Measurements from ENCODE around the gene FOXJ1. TPM values are rescaled to one million over a fixed set of nuclear protein-coding genes. Genes with fewer than 3 reads are reported as not detected.

FOXJ1 gene
- total and polyA plus RNA-seq, 2 of the 8 experiments (the other 6 are each of a cell fraction or from before 2014, with no cell fraction given) = 4.7 to 5.4 TPM

- H4K5ac ChIP-seq (ENCODE audit: insufficient read length, low read depth, low read length) = no peak overlapping the region
- H2AFZ ChIP-seq (ENCODE audit: low read length) = no peak overlapping the region
- no peaks in the 10 kb centered on the region for H4K20me1 ChIP-seq (replicated peaks in 1 of 2; ENCODE audit: control insufficient read depth in 1 of 2, insufficient read depth in 2 of 2, low read length in 2 of 2)
- H3K23ac ChIP-seq (ENCODE audit: insufficient read length) = no peak overlapping the region
- no peak overlapping the region for H3K18ac ChIP-seq (ENCODE audit: extremely low read depth, low read length)
- H2BK15ac ChIP-seq (ENCODE audit: low read length) = 0 out of 2 replicates have a peak overlapping the region, but pooled peaks have one; percentile 88
- H2BK12ac ChIP-seq (ENCODE audit: low read depth, low read length) = peak overlapping the region; percentile 79; the same call in 1 of the 2 replicates
- FAIRE-seq = no peak
- H2BK5ac ChIP-seq (ENCODE audit: low read depth, low read length) = peak overlapping the region; percentile 47; the same call in 1 of the 2 replicates
- no peak overlapping the region for H2BK120ac ChIP-seq (replicated peaks; ENCODE audit: low read depth, low read length)
- H4K91ac ChIP-seq (replicated peaks; ENCODE audit: insufficient read length, low read length) = no peak overlapping the region
- 73% methylated on average over 5 of the region's 5 CpGs; no CpG with 5 or more reads in 1 of the 2 experiments for whole genome bisulfite sequencing, 2 experiments (ENCODE audit: extremely low coverage in 1 of 2, insufficient coverage in 1 of 2, insufficient read length in 1 of 2, insufficient replicate concordance in 2 of 2, low coverage in 1 of 2, low lambda C conversion rate in 2 of 2, missing lambda C conversion rate in 1 of 2)
- H3K4ac ChIP-seq (replicated peaks; ENCODE audit: insufficient read length, low read depth, low read length) = no peak overlapping the region
- CTCF ChIA-PET (ENCODE audit: partially characterized antibody) = interaction anchor here (0.8 to 41.5 kb wide), 18 partner anchors 11 to 331 kb away, joined by 3 to 778 read pairs (median 6); partner anchors contain the start of genes FOXJ1, GALR2 and QRICH2
- no peak overlapping the region; a peak in 2 of 7 replicates for H3K9ac ChIP-seq (replicated peaks in 1 of 4; ENCODE audit: extremely low read depth in 1 of 4, low read depth in 3 of 4, low read length in 3 of 4)
- no peaks in the 10 kb centered on the region for H3K79me1 ChIP-seq (ENCODE audit: low read depth, low read length)
- H3K14ac ChIP-seq (ENCODE audit: insufficient read length) = no peak overlapping the region
- H3K4me3 ChIP-seq (ENCODE audit: extremely low read depth in 1 of 4, insufficient read depth in 2 of 4, low read depth in 3 of 4, low read length in 4 of 4) = peak overlapping the region in 3 of 4 experiments; percentile 5 to 48 (median 19); a peak in 2 of 8 replicates
- no peaks in the 10 kb centered on the region for H3K9me3 ChIP-seq (ENCODE audit: insufficient read depth in 2 of 2, low read depth in 1 of 2, low read length in 1 of 2)
- H3K56ac ChIP-seq (replicated peaks; ENCODE audit: insufficient read length, low read depth, low read length) = no peak overlapping the region
- no peak overlapping the region for H2AK5ac ChIP-seq (ENCODE audit: low read depth, low read length)
- no peak overlapping the region for H3K27ac ChIP-seq (ENCODE audit: low read depth, low read length)
- no peak for DNase-seq (ENCODE audit: low read depth in 1 of 2, low spot score in 2 of 2)
- POLR2A ChIA-PET (ENCODE audit: partially characterized antibody) = interaction anchor here (0.8 to 5.4 kb wide), 5 partner anchors 14 to 329 kb away, joined by 3 to 70 read pairs (median 5); partner anchors contain the start of genes EXOC7 and FOXJ1
- H3K23me2 ChIP-seq (ENCODE audit: low read depth, low read length) = peaks cover 2% of the 10 kb centered on the region; the same call in 1 of the 2 replicates
- peaks cover 0 to 13% (median 7%) of the 10 kb centered on the region in 4 experiments; a peak in 4 of 7 replicates for H3K27me3 ChIP-seq (replicated peaks in 1 of 4; ENCODE audit: control insufficient read depth in 3 of 4, extremely low read depth in 1 of 4, insufficient read depth in 3 of 4, low read length in 3 of 4)
- H3K4me2 ChIP-seq (ENCODE audit: insufficient read depth in 1 of 2, low read depth in 2 of 2, low read length in 2 of 2) = peak overlapping the region; percentile 5 to 53; a peak in 3 of 4 replicates
- peaks cover 7 to 32% (median 19%) of the 10 kb centered on the region in 4 experiments for H3K4me1 ChIP-seq (replicated peaks in 1 of 4; ENCODE audit: control insufficient read depth in 3 of 4, insufficient read depth in 4 of 4, low read length in 3 of 4)
- H2BK20ac ChIP-seq (ENCODE audit: low read length) = peak overlapping the region; percentile 8; the same call in 1 of the 2 replicates
- no peak overlapping the region for H4K8ac ChIP-seq (ENCODE audit: extremely low read depth, insufficient read depth, low read length)
- no peaks in the 10 kb centered on the region for H3K79me2 ChIP-seq (ENCODE audit: control insufficient read depth in 1 of 2, insufficient read depth in 2 of 2, low read length in 2 of 2)
- no peaks in the 10 kb centered on the region for H3K36me3 ChIP-seq (ENCODE audit: control insufficient read depth in 2 of 4, insufficient read depth in 4 of 4, low read length in 3 of 4)
- TF ChIP-seq CEBPB (IDR thresholded peaks at IDR 0.05; ENCODE audit: low read depth, low read length) (no peak), SRF (IDR thresholded peaks at IDR 0.05; ENCODE audit: low read depth, low read length) (no peak), TAF1 (IDR thresholded peaks at IDR 0.05; ENCODE audit: low read depth, low read length) (no peak), KDM1A (IDR thresholded peaks at IDR 0.05; ENCODE audit: borderline replicate concordance, low read length) (no peak), NANOG (IDR thresholded peaks at IDR 0.05; ENCODE audit: insufficient read depth, low read depth, low read length, poor library complexity, severe bottlenecking) (no peak), YY1 (IDR thresholded peaks at IDR 0.05; ENCODE audit: low read depth, low read length) (no peak), RXRA (IDR thresholded peaks at IDR 0.05; ENCODE audit: insufficient read depth, low read depth, low read length) (no peak), RNF2 (IDR thresholded peaks at IDR 0.05; ENCODE audit: borderline replicate concordance, low read depth, low read length, missing control alignments, poor library complexity, severe bottlenecking) (no peak), POU5F1 (IDR thresholded peaks at IDR 0.05; ENCODE audit: low read depth, low read length) (no peak), GTF2F1 (IDR thresholded peaks at IDR 0.05; ENCODE audit: borderline replicate concordance, low read depth, low read length) (no peak), SIX5 (IDR thresholded peaks at IDR 0.05; ENCODE audit: low read depth, low read length) (no peak), ASH2L (IDR thresholded peaks at IDR 0.05; ENCODE audit: low read length) (no peak), EGR1 (IDR thresholded peaks at IDR 0.05; ENCODE audit: borderline replicate concordance, low read depth, low read length) (no peak), MAFK (IDR thresholded peaks at IDR 0.05; ENCODE audit: low read depth, low read length) (no peak)
Observed at GRCh38 chr17:76120658-76121008, 20.4 kb downstream of the FOXJ1 start.

All from H1 (cell line).